Mesenchymal stem cell (in vitro differentiated cells and primary cell): ENCODE measurements around the gene CNTNAP2.

Experiments used
- DNase-seq: peaks from one replicate; pipeline ENCODE4 v3.0.0-alpha.2; 2013
- H2AFZ ChIP-seq: one replicate; pipeline ENCODE4 v1.6.1; 2013; ENCODE audit warnings: low read depth, mild to moderate bottlenecking, control low read depth, inconsistent platforms, low read length, moderate library complexity
- H2AK5ac ChIP-seq: 2 replicates; pipeline ENCODE4 v1.6.1; 2013; ENCODE audit warnings: low read length, moderate library complexity, mild to moderate bottlenecking, inconsistent platforms; ENCODE audit not compliant: severe bottlenecking
- H2BK120ac ChIP-seq: one replicate; pipeline ENCODE4 v1.6.1; 2013; ENCODE audit warnings: low read depth, mild to moderate bottlenecking, inconsistent platforms, low read length, moderate library complexity
- H2BK12ac ChIP-seq, 2 experiments: one replicate each; pipeline ENCODE4 v1.6.1; 2013; ENCODE audit warnings: inconsistent platforms in 2 of 2, low read length in 2 of 2, mild to moderate bottlenecking in 2 of 2, moderate library complexity in 2 of 2, control low read depth in 1 of 2
- H2BK15ac ChIP-seq: one replicate; pipeline ENCODE4 v1.6.1; 2013; ENCODE audit warnings: mild to moderate bottlenecking, low read depth, inconsistent platforms; ENCODE audit not compliant: poor library complexity, severe bottlenecking
- H2BK5ac ChIP-seq: 2 replicates; pipeline ENCODE4 v1.6.1; 2013; ENCODE audit warnings: low read depth, mild to moderate bottlenecking, low read length, control low read depth, inconsistent platforms; ENCODE audit not compliant: poor library complexity, severe bottlenecking
- H3K14ac ChIP-seq, 2 experiments: one replicate each; pipeline ENCODE4 v1.6.1; 2013; ENCODE audit warnings: inconsistent platforms in 2 of 2, low read length in 2 of 2, control low read depth in 1 of 2, mild to moderate bottlenecking in 1 of 2, moderate library complexity in 1 of 2
- H3K18ac ChIP-seq, 2 experiments: one replicate each; pipeline ENCODE4 v1.6.1; 2013; ENCODE audit warnings: inconsistent platforms in 2 of 2, low read length in 2 of 2, control low read depth in 1 of 2, low read depth in 1 of 2, mild to moderate bottlenecking in 1 of 2
- H3K23ac ChIP-seq, 2 experiments: one replicate each; pipeline ENCODE4 v1.6.1; 2013; ENCODE audit warnings: inconsistent platforms in 2 of 2, low read length in 2 of 2, mild to moderate bottlenecking in 2 of 2, moderate library complexity in 2 of 2, control low read depth in 1 of 2
- H3K27ac ChIP-seq: 2 replicates; pipeline ENCODE4 v1.5.1; 2013; ENCODE audit warnings: mild to moderate bottlenecking, moderate library complexity, low read length, control low read depth, inconsistent platforms; ENCODE audit not compliant: poor library complexity, severe bottlenecking
- H3K27me3 ChIP-seq, 2 experiments: 2 replicates each; pipeline versions ENCODE4 v1.6.1 to v1.7.0; 2013; ENCODE audit warnings: low read length in 2 of 2, mild to moderate bottlenecking in 2 of 2, moderate library complexity in 2 of 2, control low read depth in 1 of 2, inconsistent platforms in 1 of 2; ENCODE audit not compliant: control insufficient read depth in 1 of 2, insufficient read depth in 1 of 2
- H3K36me3 ChIP-seq, 2 experiments: 2 replicates each; pipeline versions ENCODE4 v1.6.1 to v1.7.0; 2013; ENCODE audit warnings: low read length in 2 of 2, control low read depth in 1 of 2, inconsistent platforms in 1 of 2, low read depth in 1 of 2, mild to moderate bottlenecking in 1 of 2; ENCODE audit not compliant: insufficient read depth in 2 of 2, control insufficient read depth in 1 of 2
- H3K4ac ChIP-seq, 2 experiments: one replicate each; pipeline ENCODE4 v1.6.1; 2013; ENCODE audit warnings: inconsistent platforms in 2 of 2, low read length in 2 of 2, mild to moderate bottlenecking in 2 of 2, moderate library complexity in 2 of 2, control low read depth in 1 of 2, low read depth in 1 of 2
- H3K4me1 ChIP-seq: 2 replicates; pipeline ENCODE4 v1.6.1; 2013; ENCODE audit warnings: low read depth, low read length, control low read depth; ENCODE audit not compliant: control insufficient read depth, insufficient read depth
- H3K4me2 ChIP-seq: 2 replicates; pipeline ENCODE4 v1.6.1; 2013; ENCODE audit warnings: low read length, mild to moderate bottlenecking, inconsistent platforms; ENCODE audit not compliant: poor library complexity, severe bottlenecking
- H3K4me3 ChIP-seq, 2 experiments: 2 replicates each; pipeline versions ENCODE4 v1.5.1 to v1.7.0; 2013; ENCODE audit warnings: low read length in 2 of 2, mild to moderate bottlenecking in 2 of 2, control low read depth in 1 of 2, low read depth in 1 of 2; ENCODE audit not compliant: insufficient read depth in 1 of 2
- H3K79me1 ChIP-seq: replicated peaks from 2 replicates; pipeline ENCODE4 v1.6.1; 2013; ENCODE audit warnings: mild to moderate bottlenecking, control low read depth, low read length, inconsistent platforms; ENCODE audit not compliant: poor library complexity, severe bottlenecking
- H3K9ac ChIP-seq: 2 replicates; pipeline ENCODE4 v1.7.0; 2013; ENCODE audit warnings: mild to moderate bottlenecking, low read length, moderate library complexity
- H3K9me3 ChIP-seq: 2 replicates; pipeline ENCODE4 v1.7.0; 2013; ENCODE audit warnings: mild to moderate bottlenecking, low read length; ENCODE audit not compliant: control insufficient read depth
- H4K8ac ChIP-seq: one replicate; pipeline ENCODE4 v1.6.1; 2013; ENCODE audit warnings: inconsistent platforms, mild to moderate bottlenecking, low read length, moderate library complexity
- H4K91ac ChIP-seq: one replicate; pipeline ENCODE4 v1.6.1; 2013; ENCODE audit warnings: mild to moderate bottlenecking, low read length, inconsistent platforms
- WGBS: methylation state at CpG from one replicate; pipeline ENCODE4 v1.1.7; 2013; ENCODE audit warnings: mixed read lengths; 5-methylcytosine and 5-hydroxymethylcytosine counted together

The CNTNAP2 gene

GRCh38 chr7:147759327-147759943 is 1642.8 kb downstream of the CNTNAP2 start:
- H3K79me1 ChIP-seq = no peaks in the 10 kb centered on the region
- no peak overlapping the region for H2AK5ac ChIP-seq
- H3K4me3 ChIP-seq = no peak overlapping the region
- H3K27ac ChIP-seq = no peak overlapping the region
- no peak overlapping the region for H3K9ac ChIP-seq
- no peak overlapping the region for H4K91ac ChIP-seq
- H4K8ac ChIP-seq = no peak overlapping the region
- H3K23ac ChIP-seq = no peak overlapping the region
- DNase-seq = no peak
- H2BK120ac ChIP-seq = no peak overlapping the region
- H3K36me3 ChIP-seq = no peaks in the 10 kb centered on the region
- H3K9me3 ChIP-seq = peaks cover 4% of the 10 kb centered on the region
- H3K4ac ChIP-seq = no peak overlapping the region
- 64% methylated on average over 6 of the region's 6 CpGs for WGBS
- no peak overlapping the region for H3K18ac ChIP-seq
- no peaks in the 10 kb centered on the region for H3K27me3 ChIP-seq
- H2BK15ac ChIP-seq = no peak overlapping the region
- H3K4me2 ChIP-seq = no peak overlapping the region
- no peak overlapping the region for H3K14ac ChIP-seq
- H2BK12ac ChIP-seq = no peak overlapping the region
- H3K4me1 ChIP-seq = no peaks in the 10 kb centered on the region
- H2AFZ ChIP-seq = no peak overlapping the region
- no peak overlapping the region for H2BK5ac ChIP-seq

GRCh38 chr7:147765301-147765700 is 1648.7 kb downstream of the CNTNAP2 start:
- no peaks in the 10 kb centered on the region for H3K27me3 ChIP-seq
- no peak overlapping the region for H2AFZ ChIP-seq
- no peak overlapping the region for H3K27ac ChIP-seq
- H2AK5ac ChIP-seq = no peak overlapping the region
- H3K36me3 ChIP-seq = no peaks in the 10 kb centered on the region
- no peak overlapping the region for H3K18ac ChIP-seq
- no peak overlapping the region for H2BK5ac ChIP-seq
- no peak overlapping the region for H3K23ac ChIP-seq
- no peak overlapping the region for H3K4me2 ChIP-seq
- no peaks in the 10 kb centered on the region for H3K79me1 ChIP-seq
- H2BK120ac ChIP-seq = no peak overlapping the region
- no peak overlapping the region for H4K8ac ChIP-seq
- H3K4me3 ChIP-seq = no peak overlapping the region
- no peak for DNase-seq
- no CpG with 5 or more reads among the region's 4 CpGs for WGBS
- no peak overlapping the region for H2BK12ac ChIP-seq
- no peak overlapping the region for H3K4ac ChIP-seq
- no peak overlapping the region for H2BK15ac ChIP-seq
- H3K9ac ChIP-seq = no peak overlapping the region
- H3K4me1 ChIP-seq = no peaks in the 10 kb centered on the region
- H3K14ac ChIP-seq = no peak overlapping the region
- H3K9me3 ChIP-seq = no peaks in the 10 kb centered on the region
- H4K91ac ChIP-seq = no peak overlapping the region

- Histone ChIP-seq H3K9me3 (no peaks in the 10 kb centered on the region), H3K9ac (no peak overlapping the region), H3K79me1 (no peaks in the 10 kb centered on the region), H3K18ac (no peak overlapping the region), H2BK12ac (no peak overlapping the region), H3K27me3 (no peaks in the 10 kb centered on the region), H2AFZ (no peak overlapping the region), H3K23ac (no peak overlapping the region), H3K4me3 (no peak overlapping the region), H2BK15ac (no peak overlapping the region), H3K36me3 (no peaks in the 10 kb centered on the region), H4K8ac (no peak overlapping the region), H3K14ac (no peak overlapping the region), H4K91ac (no peak overlapping the region), H3K4me2 (no peak overlapping the region), H2BK5ac (no peak overlapping the region), H2BK120ac (no peak overlapping the region), H2AK5ac (no peak overlapping the region), H3K4me1 (no peaks in the 10 kb centered on the region), H3K27ac (no peak overlapping the region), H3K4ac (no peak overlapping the region)
- no peak for DNase-seq
- WGBS = 63% methylated on average over 2 of the region's 3 CpGs
Observed at GRCh38 chr7:147771344-147771743, 1654.7 kb downstream of the CNTNAP2 start.

GRCh38 chr7:147774461-147774860 is 1657.9 kb downstream of the CNTNAP2 start:
- Histone ChIP-seq H3K79me1 (no peaks in the 10 kb centered on the region), H3K36me3 (no peaks in the 10 kb centered on the region), H3K4me2 (no peak overlapping the region), H4K8ac (no peak overlapping the region), H3K27ac (no peak overlapping the region), H2AFZ (no peak overlapping the region), H3K23ac (no peak overlapping the region), H3K9me3 (no peaks in the 10 kb centered on the region), H2BK5ac (no peak overlapping the region), H2BK15ac (no peak overlapping the region), H3K4ac (no peak overlapping the region), H2BK12ac (no peak overlapping the region), H4K91ac (no peak overlapping the region), H3K4me1 (no peaks in the 10 kb centered on the region), H2AK5ac (no peak overlapping the region), H3K14ac (no peak overlapping the region), H3K27me3 (no peaks in the 10 kb centered on the region), H3K4me3 (no peak overlapping the region), H2BK120ac (no peak overlapping the region), H3K18ac (no peak overlapping the region), H3K9ac (no peak overlapping the region)
- DNase-seq = no peak
- WGBS = 77% methylated on average over 1 of the region's 2 CpGs
